Panc1 (cell line): ENCODE data around the gene GTF3C5. TPM values are rescaled to one million over a fixed set of nuclear protein-coding genes. Genes with fewer than 3 reads are reported as not detected.
A peak's percentile ranks its signal among the peaks of the same experiment; 100 is the strongest.
"Not testable (repeated sequence)": the region's sequence is repeated elsewhere in the genome, so short reads cannot be mapped to it uniquely, and the experiment has no call there.

Source experiments
- ATAC-seq: fragments of 200-7000 bp; cut with Tn5 transposase; 2 replicates; pipeline ENCODE4 v1.9.1; 2020; ENCODE audit warnings: mild to moderate bottlenecking, moderate library complexity
- BruUV-seq: library from RNA; stranded (reverse); fragments of 400-500 nt; replicated peaks from 2 replicates; lab custom pipeline; 2021; lab: Mats Ljungman, UMichigan
- CTCF ChIA-PET: fragments of 300-600 bp; sonication (Branson Sonifier 250); formaldehyde crosslinking; loops from one replicate; lab custom pipeline; 2022; ENCODE audit warnings: antibody characterized with exemption; lab: Charles Lee
- POLR2A ChIA-PET: fragments of 300-600 bp; sonication (Branson Sonifier 250); formaldehyde crosslinking; loops from one replicate; lab custom pipeline; 2022; ENCODE audit warnings: antibody characterized with exemption; lab: Charles Lee
- DNase-seq: peaks from one replicate; pipeline ENCODE4 v3.0.0-alpha.2; 2010; ENCODE audit warnings: low read depth, low spot score
- H3K27ac ChIP-seq: 2 replicates; pipeline ENCODE4 v1.5.1; 2011; ENCODE audit warnings: mild to moderate bottlenecking, low read length, inconsistent platforms
- H3K27me3 ChIP-seq: fragments of 200-500 bp; sonication (Bioruptor generic); 2 replicates; pipeline ENCODE4 v1.6.0; 2014; ENCODE audit warnings: low read length, inconsistent platforms; ENCODE audit not compliant: control insufficient read depth, insufficient read depth
- H3K36me3 ChIP-seq: fragments of 200-500 bp; sonication (Bioruptor generic); 2 replicates; pipeline ENCODE4 v1.5.1; 2014; ENCODE audit warnings: inconsistent platforms, mild to moderate bottlenecking, low read length, moderate library complexity; ENCODE audit not compliant: control insufficient read depth, insufficient read depth
- H3K4me1 ChIP-seq: 2 replicates; pipeline ENCODE4 v1.5.1; 2011; ENCODE audit warnings: inconsistent platforms, mild to moderate bottlenecking, low read length, moderate library complexity; ENCODE audit not compliant: control insufficient read depth, insufficient read depth
- H3K4me3 ChIP-seq, 2 experiments: 2 replicates each; pipeline ENCODE4 v1.5.1; 2011 to 2012; ENCODE audit warnings: low read depth in 2 of 2, low read length in 2 of 2, mild to moderate bottlenecking in 2 of 2, inconsistent platforms in 1 of 2, moderate library complexity in 1 of 2
- H3K9me3 ChIP-seq: fragments of 200-500 bp; sonication (Bioruptor generic); 2 replicates; pipeline ENCODE4 v1.5.1; 2014; ENCODE audit warnings: low read depth, mild to moderate bottlenecking, inconsistent platforms, low read length, moderate library complexity; ENCODE audit not compliant: control insufficient read depth, insufficient read depth
- CTCF ChIP-seq: fragments of 450-650 bp; IDR thresholded peaks from 2 replicates; pipeline ENCODE4 v1.5.1; 2017; ENCODE audit warnings: mild to moderate bottlenecking
- POLR2AphosphoS5 ChIP-seq: IDR thresholded peaks from 2 replicates; pipeline ENCODE4 v1.6.1; 2012; ENCODE audit warnings: mild to moderate bottlenecking, low read depth, low read length, moderate library complexity
- SIN3A ChIP-seq: IDR thresholded peaks from 2 replicates; pipeline ENCODE4 v1.6.1; 2012; ENCODE audit warnings: low read depth, mild to moderate bottlenecking, low read length, moderate library complexity, borderline replicate concordance; ENCODE audit not compliant: insufficient read depth
- TCF7L2 ChIP-seq: IDR thresholded peaks from 2 replicates; pipeline ENCODE4 v1.6.1; 2011; ENCODE audit warnings: mild to moderate bottlenecking, low read depth, low read length, inconsistent platforms
- in situ Hi-C: cut with HindIII; loops from 2 replicates; pipeline ENCODE4 v1.10.0; 2016; ENCODE audit warnings: low sequenced_read_pairs, low pct_unique_long_range_greater_than_20kb
- intact Hi-C: fragments of 100-400 bp; cut with micrococcal nuclease; formaldehyde crosslinking; loops from one replicate; pipeline ENCODE4 v1.10.0; 2022; ENCODE audit not compliant: unreplicated experiment
- total RNA-seq: library from RNA; stranded (reverse); gene quantifications from one replicate; pipeline ENCODE4 v1.2.1, GENCODE V29; 2021; ENCODE audit not compliant: unreplicated experiment
- TF ChIP-seq, protein P1 (sequence below), 2 experiments: IDR thresholded peaks; 2 replicates each; pipeline ENCODE4 v1.6.1; 2011 to 2012; ENCODE audit warnings: low read depth in 2 of 2, control low read depth in 1 of 2, low read length in 1 of 2, mild to moderate bottlenecking in 1 of 2, moderate library complexity in 1 of 2; ENCODE audit not compliant: insufficient read depth in 1 of 2

GTF3C5 gene
- total RNA-seq, 1 experiment from 2014 or later = 47.7 TPM

DNA sequence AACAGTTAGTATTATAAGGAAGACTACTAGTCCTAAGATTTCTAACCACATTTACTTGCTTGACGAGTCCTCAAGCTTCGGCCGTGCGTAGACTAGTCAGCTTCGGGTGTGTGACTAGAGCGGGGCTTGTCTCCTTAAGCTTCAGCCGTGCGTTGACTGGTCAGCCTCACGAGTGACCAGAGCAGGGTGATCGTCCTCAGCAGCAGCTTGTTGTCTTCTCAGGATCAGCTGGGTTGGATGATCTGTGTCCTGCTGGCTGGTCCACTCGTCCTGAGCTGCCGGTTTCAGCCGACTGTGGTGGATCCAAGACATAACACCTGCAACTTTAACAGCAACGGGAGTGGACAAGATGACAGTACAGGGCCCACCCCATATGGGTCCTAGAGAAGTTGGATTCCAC is 47.7 kb downstream of the GTF3C5 start:
- Histone ChIP-seq H3K9me3 (no peaks in the 10 kb centered on the region), H3K27me3 (0 out of 2 replicates have a peak, but pooled peaks cover 2% of the 10 kb centered on the region), H3K4me1 (no peaks in the 10 kb centered on the region), H3K36me3 (no peaks in the 10 kb centered on the region), H3K4me3 (no peak overlapping the region), H3K27ac (no peak overlapping the region)
- POLR2A ChIA-PET = no interaction called here
- CTCF ChIA-PET = no interaction called here
- ATAC-seq (no peak), DNase-seq (no peak)
- TF ChIP-seq POLR2AphosphoS5 (no peak), TCF7L2 (no peak)
- TF ChIP-seq, protein P1, sequence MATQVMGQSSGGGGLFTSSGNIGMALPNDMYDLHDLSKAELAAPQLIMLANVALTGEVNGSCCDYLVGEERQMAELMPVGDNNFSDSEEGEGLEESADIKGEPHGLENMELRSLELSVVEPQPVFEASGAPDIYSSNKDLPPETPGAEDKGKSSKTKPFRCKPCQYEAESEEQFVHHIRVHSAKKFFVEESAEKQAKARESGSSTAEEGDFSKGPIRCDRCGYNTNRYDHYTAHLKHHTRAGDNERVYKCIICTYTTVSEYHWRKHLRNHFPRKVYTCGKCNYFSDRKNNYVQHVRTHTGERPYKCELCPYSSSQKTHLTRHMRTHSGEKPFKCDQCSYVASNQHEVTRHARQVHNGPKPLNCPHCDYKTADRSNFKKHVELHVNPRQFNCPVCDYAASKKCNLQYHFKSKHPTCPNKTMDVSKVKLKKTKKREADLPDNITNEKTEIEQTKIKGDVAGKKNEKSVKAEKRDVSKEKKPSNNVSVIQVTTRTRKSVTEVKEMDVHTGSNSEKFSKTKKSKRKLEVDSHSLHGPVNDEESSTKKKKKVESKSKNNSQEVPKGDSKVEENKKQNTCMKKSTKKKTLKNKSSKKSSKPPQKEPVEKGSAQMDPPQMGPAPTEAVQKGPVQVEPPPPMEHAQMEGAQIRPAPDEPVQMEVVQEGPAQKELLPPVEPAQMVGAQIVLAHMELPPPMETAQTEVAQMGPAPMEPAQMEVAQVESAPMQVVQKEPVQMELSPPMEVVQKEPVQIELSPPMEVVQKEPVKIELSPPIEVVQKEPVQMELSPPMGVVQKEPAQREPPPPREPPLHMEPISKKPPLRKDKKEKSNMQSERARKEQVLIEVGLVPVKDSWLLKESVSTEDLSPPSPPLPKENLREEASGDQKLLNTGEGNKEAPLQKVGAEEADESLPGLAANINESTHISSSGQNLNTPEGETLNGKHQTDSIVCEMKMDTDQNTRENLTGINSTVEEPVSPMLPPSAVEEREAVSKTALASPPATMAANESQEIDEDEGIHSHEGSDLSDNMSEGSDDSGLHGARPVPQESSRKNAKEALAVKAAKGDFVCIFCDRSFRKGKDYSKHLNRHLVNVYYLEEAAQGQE (IDR thresholded peaks at IDR 0.05; ENCODE audit: insufficient read depth in 1 of 2, low read depth in 2 of 2, low read length in 1 of 2) = no peak
- BruUV-seq = no TSS peak
- intact Hi-C loops (no loop called here), in situ Hi-C loops (no loop called here)

DNA sequence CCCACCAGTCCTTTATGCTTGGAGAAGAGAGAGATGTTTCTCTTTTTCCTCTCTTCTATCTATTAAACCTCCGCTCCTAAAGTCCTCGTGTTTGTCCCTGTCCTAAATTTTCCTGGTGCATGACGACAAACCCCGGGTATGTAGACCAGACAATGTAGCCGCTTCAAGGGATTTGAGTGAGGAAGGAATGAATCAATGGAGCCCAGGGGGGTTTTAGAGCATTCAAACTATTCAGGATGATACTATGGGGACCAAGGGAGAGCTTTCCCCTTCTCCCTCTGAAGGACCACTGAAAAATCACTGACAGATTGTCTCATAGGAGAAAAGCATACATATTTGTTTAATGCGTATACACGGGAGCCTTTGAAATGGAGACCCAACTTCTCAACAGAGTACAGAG is 49.4 kb downstream of the GTF3C5 start:
- ChIA-PET CTCF (no interaction called here), POLR2A (no interaction called here)
- Histone ChIP-seq H3K36me3 (no peaks in the 10 kb centered on the region), H3K27me3 (0 out of 2 replicates have a peak, but pooled peaks cover 2% of the 10 kb centered on the region), H3K4me3 (no peak overlapping the region), H3K27ac (no peak overlapping the region), H3K4me1 (no peaks in the 10 kb centered on the region), H3K9me3 (no peaks in the 10 kb centered on the region)
- BruUV-seq = no TSS peak
- in situ Hi-C loops = no loop called here
- DNase-seq = no peak
- ATAC-seq = no peak
- no peak for TF ChIP-seq CTCF
- TF ChIP-seq SIN3A = no peak
- TF ChIP-seq POLR2AphosphoS5 = no peak
- no peak for TF ChIP-seq TCF7L2
- TF ChIP-seq, protein P1 (IDR thresholded peaks at IDR 0.05; ENCODE audit: insufficient read depth in 1 of 2, low read depth in 2 of 2, low read length in 1 of 2) = no peak
- intact Hi-C loops = no loop called here

DNA sequence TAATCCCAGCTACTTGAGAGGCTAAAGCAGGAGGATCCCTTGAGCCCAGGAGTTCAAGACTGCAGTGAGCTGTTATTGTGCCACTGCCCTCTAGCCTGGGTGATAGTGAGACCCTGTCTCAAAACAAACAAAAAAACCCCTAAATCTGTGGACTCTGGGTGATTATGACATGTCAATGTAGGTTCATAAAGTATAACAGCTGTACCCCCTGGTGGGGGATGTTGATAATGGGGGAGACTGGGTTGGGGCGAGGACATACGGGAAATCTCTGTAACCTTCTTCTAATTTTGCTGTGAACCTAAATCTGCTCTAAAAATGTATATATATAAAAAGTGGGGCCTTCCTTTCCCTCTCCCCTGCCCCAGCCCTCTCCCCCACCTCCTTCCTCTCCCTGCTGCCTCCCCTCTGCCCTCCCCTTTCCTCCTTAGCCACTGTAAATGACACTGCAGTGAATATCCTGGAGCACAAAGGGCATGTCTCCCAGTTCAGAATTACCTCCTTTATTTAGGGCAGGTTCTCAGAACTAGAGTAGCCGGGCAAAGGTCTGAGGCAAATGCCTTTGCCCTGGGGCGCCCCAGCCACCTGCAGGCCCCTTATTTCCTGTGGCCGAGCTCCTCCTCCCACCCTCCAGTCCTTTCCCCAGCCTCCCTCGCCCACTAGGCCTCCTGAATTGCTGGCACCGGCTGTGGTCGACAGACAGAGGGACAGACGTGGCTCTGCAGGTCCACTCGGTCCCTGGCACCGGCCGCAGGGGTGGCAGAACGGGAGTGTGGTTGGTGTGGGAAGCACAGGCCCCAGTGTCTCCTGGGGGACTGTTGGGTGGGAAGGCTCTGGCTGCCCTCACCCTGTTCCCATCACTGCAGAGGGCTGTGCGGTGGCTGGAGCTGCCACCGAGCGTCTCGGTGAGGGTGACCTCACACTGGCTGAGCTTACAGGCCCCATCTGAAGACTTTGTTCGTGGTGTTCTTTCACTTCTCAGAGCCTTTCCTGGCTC is 50.3 kb downstream of the GTF3C5 start:
- H3K27me3 ChIP-seq, intact Hi-C loops, H3K4me3 ChIP-seq, BruUV-seq, DNase-seq, POLR2A ChIA-PET, in situ Hi-C loops, H3K36me3 ChIP-seq, H3K9me3 ChIP-seq, H3K4me1 ChIP-seq, CTCF ChIA-PET, H3K27ac ChIP-seq: not testable (repeated sequence)
- peak; percentile 47; the same call in 1 of the 2 replicates for ATAC-seq
